CD4-positive, alpha-beta memory T cell (primary cell): ENCODE measurements around the gene TUBB2A. TPM values are rescaled to one million over a fixed set of nuclear protein-coding genes. Genes with fewer than 3 reads are reported as not detected.

Source experiments
- CTCF ChIA-PET: fragments of 350-600 bp; sonication (Branson Sonifier 250); formaldehyde crosslinking; loops from one replicate; lab custom pipeline; 2021; ENCODE audit warnings: inconsistent platforms; ENCODE audit not compliant: partially characterized antibody; lab: Charles Lee
- POLR2A ChIA-PET: fragments of 350-600 bp; sonication (Branson Sonifier 250); formaldehyde crosslinking; loops from one replicate; lab custom pipeline; 2021; ENCODE audit not compliant: partially characterized antibody; lab: Charles Lee
- DNase-seq, 5 donors: peaks; one replicate each; pipeline versions ENCODE4 v3.0.0 to v3.0.0-alpha.2; 2020 to 2022; ENCODE audit warnings: mixed read lengths in 1 of 5
- H3K27ac ChIP-seq: one replicate; pipeline ENCODE4 v1.7.0; 2013; ENCODE audit warnings: low read depth, low read length
- H3K27me3 ChIP-seq: 2 replicates; pipeline ENCODE4 v1.7.0; 2013; ENCODE audit warnings: mild to moderate bottlenecking, low read length, moderate library complexity; ENCODE audit not compliant: insufficient read depth
- H3K36me3 ChIP-seq: 2 replicates; pipeline ENCODE4 v1.7.0; 2013; ENCODE audit warnings: mild to moderate bottlenecking, low read length, moderate library complexity; ENCODE audit not compliant: insufficient read depth
- H3K4me1 ChIP-seq: 2 replicates; pipeline ENCODE4 v1.7.0; 2013; ENCODE audit warnings: mild to moderate bottlenecking, low read length, moderate library complexity; ENCODE audit not compliant: insufficient read depth
- H3K4me3 ChIP-seq, 2 donors: one replicate each; pipeline ENCODE4 v1.7.0; 2013; ENCODE audit warnings: low read length in 2 of 2, mild to moderate bottlenecking in 1 of 2
- H3K9me3 ChIP-seq, 2 donors: one replicate each; pipeline ENCODE4 v1.7.0; 2013; ENCODE audit warnings: low read length in 2 of 2, control low read depth in 1 of 2; ENCODE audit not compliant: control insufficient read depth in 1 of 2
- H3K27ac Mint-ChIP-seq, 7 donors: one replicate each; pipeline ENCODE4 v1.8.0; 2020 to 2021; ENCODE audit warnings: mixed read lengths in 7 of 7, mild to moderate bottlenecking in 6 of 7, inconsistent platforms in 3 of 7, moderate library complexity in 3 of 7
- H3K27me3 Mint-ChIP-seq, 2 donors: one replicate each; pipeline ENCODE4 v1.8.0; 2020 to 2021; ENCODE audit warnings: mixed read lengths in 2 of 2
- H3K36me3 Mint-ChIP-seq, 2 donors: one replicate each; pipeline ENCODE4 v1.8.0; 2020 to 2021; ENCODE audit warnings: mixed read lengths in 2 of 2, inconsistent platforms in 1 of 2, mild to moderate bottlenecking in 1 of 2
- H3K4me1 Mint-ChIP-seq, 4 donors: one replicate each; pipeline ENCODE4 v1.8.0; 2020 to 2021; ENCODE audit warnings: mixed read lengths in 4 of 4, mild to moderate bottlenecking in 1 of 4
- H3K4me3 Mint-ChIP-seq, 8 donors: one replicate each; pipeline ENCODE4 v1.8.0; 2020 to 2021; ENCODE audit warnings: mixed read lengths in 8 of 8, mild to moderate bottlenecking in 7 of 8, moderate library complexity in 6 of 8, inconsistent platforms in 3 of 8
- H3K9me3 Mint-ChIP-seq, 8 donors: one replicate each; pipeline ENCODE4 v1.8.0; 2020 to 2021; ENCODE audit warnings: mixed read lengths in 8 of 8, mild to moderate bottlenecking in 5 of 8, inconsistent platforms in 3 of 8, moderate library complexity in 1 of 8
- intact Hi-C: fragments of 100-400 bp; cut with micrococcal nuclease; formaldehyde crosslinking; loops from one replicate; pipeline ENCODE4 v1.15.1; 2023
- polyA plus RNA-seq, 2 donors: library from polyadenylated mRNA; unstranded; fragments of 300-500 nt; fragmentation: Illumina TruSeq; gene quantifications; one replicate each; pipeline ENCODE4 v1.2.3, GENCODE V29; 2021
- total RNA-seq, 2 experiments: library from RNA; stranded (reverse); gene quantifications; one replicate each; pipeline ENCODE4 v1.2.3, GENCODE V29; 2021

The TUBB2A gene
- total and polyA plus RNA-seq, 4 experiments from 2014 or later, result 5.2 to 8.4 (median 6.3) TPM

- H3K27me3 Mint-ChIP-seq, result no peaks in the 10 kb centered on the region
- peaks cover 0 to 5% of the 10 kb centered on the region in 2 donors for H3K36me3 Mint-ChIP-seq
- H3K4me1 Mint-ChIP-seq, result peaks cover 7 to 20% (median 14%) of the 10 kb centered on the region in 4 donors
- no peaks in the 10 kb centered on the region for H3K9me3 ChIP-seq
- DNase-seq, result no peak
- H3K27me3 ChIP-seq, result no peaks in the 10 kb centered on the region
- no peak overlapping the region for H3K27ac ChIP-seq
- H3K4me3 Mint-ChIP-seq, result peak overlapping the region in 3 of 8 donors; percentile 6 to 49 (median 48)
- H3K4me1 ChIP-seq, result peaks cover 14% of the 10 kb centered on the region
- H3K4me3 ChIP-seq, result no peak overlapping the region
- peak overlapping the region in 1 of 7 donors; percentile 24 for H3K27ac Mint-ChIP-seq
- POLR2A ChIA-PET, result interaction anchor here (0.9 kb wide), 1 partner anchor 47 kb away, joined by 3 read pairs; no protein-coding TSS in a partner anchor
- no peaks in the 10 kb centered on the region for H3K36me3 ChIP-seq
- H3K9me3 Mint-ChIP-seq, result no peaks in the 10 kb centered on the region
- CTCF ChIA-PET, result interaction anchor here (1.1 to 4.8 kb wide), 2 partner anchors 129 to 130 kb away, joined by 4 to 26 read pairs; no protein-coding TSS in a partner anchor
- intact Hi-C loops, result no loop called here
These were observed 36.6 kb downstream of the TUBB2A start for GRCh38 chr6:3120765-3121089.

- ChIA-PET CTCF (interaction anchor here (0.8 to 4.8 kb wide), 7 partner anchors 38 to 140 kb away, joined by 3 to 26 read pairs (median 3); partner anchors contain the start of genes PSMG4 and TUBB2A), POLR2A (interaction anchor here (0.8 to 1.7 kb wide), 9 partner anchors 38 to 899 kb away, joined by 3 to 9 read pairs (median 4); partner anchors contain the start of genes PSMG4, RIPK1 and TUBB2A)
- peak overlapping the region; percentile 87 for H3K27ac ChIP-seq
- H3K9me3 Mint-ChIP-seq, result no peaks in the 10 kb centered on the region
- H3K27me3 Mint-ChIP-seq, result no peaks in the 10 kb centered on the region
- peaks cover 4% of the 10 kb centered on the region for H3K36me3 ChIP-seq
- intact Hi-C loops, result loop anchor here (2.0 kb wide), 2 partner anchors 140 to 902 kb away; partner anchors contain the start of gene PSMG4
- peak overlapping the region; percentile 18 to 97 (median 86) for H3K27ac Mint-ChIP-seq
- no peak for DNase-seq
- peaks cover 14% of the 10 kb centered on the region for H3K4me1 ChIP-seq
- H3K27me3 ChIP-seq, result no peaks in the 10 kb centered on the region
- H3K36me3 Mint-ChIP-seq, result peaks cover 4 to 12% of the 10 kb centered on the region in 2 donors
- peak overlapping the region; percentile 76 to 94 for H3K4me3 ChIP-seq
- no peaks in the 10 kb centered on the region for H3K9me3 ChIP-seq
- H3K4me1 Mint-ChIP-seq, result peaks cover 7 to 20% (median 14%) of the 10 kb centered on the region in 4 donors
- H3K4me3 Mint-ChIP-seq, result peak overlapping the region; percentile 74 to 96 (median 91)
These were observed 38.2 kb downstream of the TUBB2A start for GRCh38 chr6:3119040-3119723.

GRCh38 chr6:3118353-3119039 is 38.8 kb downstream of the TUBB2A start, which contains the start of gene BPHL:
BPHL (plus strand) TSS chr6:3118711; CDS start chr6:3118741, 30 bp downstream.
- peak; percentile 98 to 100 (median 99) for DNase-seq
- Mint-ChIP-seq H3K36me3 (peaks cover 5 to 15% of the 10 kb centered on the region in 2 donors), H3K27me3 (no peaks in the 10 kb centered on the region), H3K4me3 (peak within 1 kb of the TSS; percentile 75 to 96 (median 91)), H3K9me3 (no peaks in the 10 kb centered on the region), H3K27ac (peak within 1 kb of the TSS; percentile 93 to 97 (median 96)), H3K4me1 (peaks cover 7 to 20% (median 14%) of the 10 kb centered on the region in 4 donors)
- intact Hi-C loops, result loop anchor here (1.0 to 2.0 kb wide), 11 partner anchors 39 to 1017 kb away; partner anchors contain the start of genes ECI2, NQO2, PSMG4 and SLC22A23
- peaks cover 14% of the 10 kb centered on the region for H3K4me1 ChIP-seq
- peaks cover 11% of the 10 kb centered on the region for H3K36me3 ChIP-seq
- peak within 1 kb of the TSS; percentile 87 for H3K27ac ChIP-seq
- ChIA-PET CTCF (interaction anchor here (0.6 to 1.4 kb wide), 2 partner anchors 51 to 141 kb away, joined by 3 read pairs; partner anchors contain the start of gene PSMG4), POLR2A (interaction anchor here (1.0 to 1.7 kb wide), 6 partner anchors 39 to 900 kb away, joined by 3 to 9 read pairs (median 4); partner anchors contain the start of genes PSMG4, RIPK1 and TUBB2A)
- peak within 1 kb of the TSS; percentile 76 to 94 for H3K4me3 ChIP-seq
- no peaks in the 10 kb centered on the region for H3K9me3 ChIP-seq
- H3K27me3 ChIP-seq, result no peaks in the 10 kb centered on the region

GRCh38 chr6:3117912-3118352 is 39.4 kb downstream of the TUBB2A start:
- H3K27ac ChIP-seq, result peak overlapping the region; percentile 87
- peaks cover 14% of the 10 kb centered on the region for H3K4me1 ChIP-seq
- H3K4me3 ChIP-seq, result peak overlapping the region; percentile 71 to 94
- peaks cover 11 to 21% of the 10 kb centered on the region in 2 donors for H3K36me3 Mint-ChIP-seq
- no peaks in the 10 kb centered on the region for H3K9me3 ChIP-seq
- peaks cover 17% of the 10 kb centered on the region for H3K36me3 ChIP-seq
- H3K4me1 Mint-ChIP-seq, result peaks cover 7 to 20% (median 14%) of the 10 kb centered on the region in 4 donors
- DNase-seq, result no peak
- peak overlapping the region; percentile 75 to 96 (median 91) for H3K4me3 Mint-ChIP-seq
- intact Hi-C loops, result loop anchor here (1.0 to 2.0 kb wide), 11 partner anchors 39 to 1017 kb away; partner anchors contain the start of genes ECI2, NQO2, PSMG4 and SLC22A23
- CTCF ChIA-PET, result interaction anchor here (0.6 kb wide), 1 partner anchor 51 kb away, joined by 3 read pairs; no protein-coding TSS in a partner anchor
- H3K9me3 Mint-ChIP-seq, result no peaks in the 10 kb centered on the region
- POLR2A ChIA-PET, result interaction anchor here (1.0 to 1.6 kb wide), 6 partner anchors 39 to 900 kb away, joined by 3 to 9 read pairs (median 4); partner anchors contain the start of genes PSMG4, RIPK1 and TUBB2A
- peak overlapping the region; percentile 93 to 97 (median 96) for H3K27ac Mint-ChIP-seq
- no peaks in the 10 kb centered on the region for H3K27me3 Mint-ChIP-seq
- no peaks in the 10 kb centered on the region for H3K27me3 ChIP-seq

- H3K4me1 Mint-ChIP-seq, result peaks cover 7 to 21% (median 17%) of the 10 kb centered on the region in 4 donors
These were observed 43.0 kb downstream of the TUBB2A start for GRCh38 chr6:3114377-3114776.

GRCh38 chr6:3109761-3110160 is 47.6 kb downstream of the TUBB2A start:
- CTCF ChIA-PET, result interaction anchor here (1.1 kb wide), 1 partner anchor 47 kb away, joined by 3 read pairs; the partner anchor contains the start of gene TUBB2A
- H3K27ac Mint-ChIP-seq, result peak overlapping the region in 1 of 7 donors; percentile 13
- POLR2A ChIA-PET, result interaction anchor here (0.7 kb wide), 1 partner anchor 148 kb away, joined by 5 read pairs; no protein-coding TSS in a partner anchor

More at GRCh38 chr6:3114377-3114776, 43.0 kb downstream of the TUBB2A start:
- H3K36me3 Mint-ChIP-seq, result peaks cover 31 to 50% of the 10 kb centered on the region in 2 donors
- no peaks in the 10 kb centered on the region for H3K27me3 ChIP-seq
- no peak overlapping the region for H3K4me3 ChIP-seq
- ChIA-PET POLR2A (no interaction called here), CTCF (no interaction called here)
- no peaks in the 10 kb centered on the region for H3K9me3 ChIP-seq
- DNase-seq, result no peak
- intact Hi-C loops, result no loop called here
- H3K27ac Mint-ChIP-seq, result no peak overlapping the region
- H3K4me3 Mint-ChIP-seq, result no peak overlapping the region
- peaks cover 11% of the 10 kb centered on the region for H3K4me1 ChIP-seq
- H3K36me3 ChIP-seq, result peaks cover 41% of the 10 kb centered on the region
- H3K27ac ChIP-seq, result no peak overlapping the region
- no peaks in the 10 kb centered on the region for H3K27me3 Mint-ChIP-seq
- H3K9me3 Mint-ChIP-seq, result no peaks in the 10 kb centered on the region

More at GRCh38 chr6:3109761-3110160, 47.6 kb downstream of the TUBB2A start:
- intact Hi-C loops, result no loop called here
- Mint-ChIP-seq H3K4me1 (peaks cover 9 to 12% (median 10%) of the 10 kb centered on the region in 4 donors), H3K36me3 (peaks cover 65 to 84% of the 10 kb centered on the region in 2 donors), H3K27me3 (no peaks in the 10 kb centered on the region), H3K4me3 (no peak overlapping the region), H3K9me3 (no peaks in the 10 kb centered on the region)
- Histone ChIP-seq H3K4me1 (no peaks in the 10 kb centered on the region), H3K27me3 (no peaks in the 10 kb centered on the region), H3K36me3 (peaks cover 73% of the 10 kb centered on the region), H3K27ac (no peak overlapping the region), H3K9me3 (no peaks in the 10 kb centered on the region), H3K4me3 (no peak overlapping the region)
- no peak for DNase-seq
